Stimulated activated naive CD8-positive, alpha-beta T cell treated with anti-CD3 and anti-CD28 coated beads, Interleukin-15, Interleukin-2, amounts not matched to agents 100 U/mL and 50 U/mL, for 24 hours (primary cell): ENCODE results near the gene APBA1.

Experiments
- ATAC-seq: fragments of 150-1000 bp; cut with Tn5 transposase; one replicate; pipeline ENCODE4 v1.10.0; 2021
- DNase-seq: peaks from one replicate; pipeline ENCODE4 v3.0.0; 2021

The APBA1 gene

GRCh38 chr9:69472101-69472620 is 200.0 kb downstream of the APBA1 start:
- DNase-seq (no peak), ATAC-seq (no peak)

- DNase-seq (no peak), ATAC-seq (no peak)
Measured at GRCh38 chr9:69471433-69471832, 200.7 kb downstream of the APBA1 start.

- ATAC-seq: no peak
Measured at GRCh38 chr9:69470186-69470977, 201.8 kb downstream of the APBA1 start.

GRCh38 chr9:69469136-69469535 is 203.0 kb downstream of the APBA1 start:
- DNase-seq (no peak), ATAC-seq (no peak)

More at GRCh38 chr9:69470186-69470977, 201.8 kb downstream of the APBA1 start:
- no peak for DNase-seq

GRCh38 chr9:69468380-69468779 is 203.8 kb downstream of the APBA1 start:
- DNase-seq: no peak
- no peak for ATAC-seq

GRCh38 chr9:69466151-69466550 is 206.0 kb downstream of the APBA1 start:
- DNase-seq (no peak), ATAC-seq (no peak)

DNA sequence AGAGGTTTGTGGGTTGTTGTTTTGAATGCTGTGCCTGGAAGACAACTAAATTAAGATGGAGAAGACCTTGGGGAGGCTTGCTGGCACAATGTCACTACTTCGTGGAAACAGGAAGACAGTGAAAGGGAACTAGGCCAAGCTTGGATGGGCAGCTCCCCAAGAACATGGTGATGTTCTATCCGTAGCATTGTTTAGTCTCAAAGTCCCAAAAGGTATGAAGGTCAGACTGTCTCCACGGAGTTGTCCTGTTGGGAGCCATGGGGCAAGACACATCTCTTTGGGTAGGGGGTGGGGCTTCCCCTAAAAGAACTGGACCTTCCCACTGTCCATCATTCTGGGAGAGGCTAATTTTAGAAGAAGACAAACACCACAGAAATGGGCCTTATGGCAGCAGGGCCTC is 206.7 kb downstream of the APBA1 start:
- ATAC-seq (no peak), DNase-seq (no peak)

DNA sequence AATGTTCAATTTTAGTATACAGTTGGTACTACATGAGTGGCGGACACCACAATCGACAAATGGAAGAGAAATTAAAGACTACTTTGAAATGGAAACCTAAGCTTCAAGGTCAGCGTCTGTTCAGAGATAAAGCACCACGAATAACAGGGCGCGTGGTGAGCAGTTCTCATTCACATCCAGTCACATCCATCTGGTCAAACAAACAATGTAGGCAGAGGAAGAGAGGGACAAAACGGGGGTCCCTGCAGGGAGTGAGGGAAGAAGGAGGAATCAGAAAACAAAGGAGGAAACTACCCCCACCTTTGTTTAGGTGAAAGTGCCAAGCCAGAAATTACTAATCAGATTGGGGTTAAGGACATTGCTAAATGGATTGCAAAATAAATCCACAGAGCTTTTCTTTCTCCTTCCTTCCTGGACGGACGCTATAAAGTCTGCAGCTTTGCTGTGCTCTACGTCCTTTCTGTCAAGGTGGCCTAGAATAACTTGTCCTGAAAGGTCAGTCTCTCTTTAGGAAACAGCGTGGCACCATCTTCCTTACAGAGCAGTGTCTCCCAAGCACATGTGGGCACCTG is 208.6 kb downstream of the APBA1 start:
- no peak for DNase-seq
- ATAC-seq: no peak

DNA sequence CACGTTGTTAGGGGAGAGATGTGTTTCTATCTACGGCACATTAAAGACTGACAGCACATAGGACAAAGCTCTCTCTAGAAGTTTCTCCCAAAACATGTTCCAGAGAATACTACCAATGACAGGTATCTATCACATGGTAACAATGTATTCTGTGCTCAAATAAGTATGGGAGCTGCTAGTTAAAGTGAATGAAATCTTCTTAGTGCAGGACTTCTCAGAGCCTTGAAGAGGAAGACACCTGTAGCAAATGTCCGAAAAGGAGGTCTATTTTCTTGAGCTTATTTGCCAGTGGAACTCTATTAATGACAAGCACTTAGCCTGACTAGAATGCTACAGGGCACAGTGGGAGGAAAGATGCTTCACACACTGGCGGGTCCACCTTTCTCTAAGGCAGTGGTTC is 209.8 kb downstream of the APBA1 start:
- ATAC-seq (no peak), DNase-seq (no peak)

GRCh38 chr9:69461103-69461887 is 210.9 kb downstream of the APBA1 start:
- DNase-seq: no peak
- no peak for ATAC-seq

- ATAC-seq (no peak), DNase-seq (no peak)
Measured at GRCh38 chr9:69460012-69460411, 212.2 kb downstream of the APBA1 start.

- DNase-seq (no peak), ATAC-seq (no peak)
Measured at GRCh38 chr9:69458176-69458575, 214.0 kb downstream of the APBA1 start.

DNA sequence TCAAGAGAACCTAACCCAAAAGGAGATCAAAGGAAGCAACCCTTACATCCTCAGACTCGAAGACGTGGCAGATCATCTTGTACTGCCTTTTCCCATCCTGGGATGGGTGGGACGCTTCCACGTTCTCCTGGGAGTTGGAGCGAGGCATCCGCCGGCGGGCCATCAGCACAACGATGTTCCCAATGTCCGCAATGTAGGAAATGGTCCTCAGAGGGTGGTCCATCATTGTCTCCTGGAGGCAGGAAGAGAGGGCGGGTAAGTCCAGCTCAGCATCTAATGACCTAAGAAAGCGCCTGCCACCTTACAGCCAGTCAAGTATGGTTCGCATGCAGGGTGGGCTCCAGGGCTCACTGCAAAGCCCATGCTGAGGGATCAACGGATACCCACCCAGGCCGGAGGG is 216.0 kb downstream of the APBA1 start:
- ATAC-seq (no peak), DNase-seq (no peak)

GRCh38 chr9:69455311-69455710 is 216.9 kb downstream of the APBA1 start:
- ATAC-seq: no peak
- no peak for DNase-seq

DNA sequence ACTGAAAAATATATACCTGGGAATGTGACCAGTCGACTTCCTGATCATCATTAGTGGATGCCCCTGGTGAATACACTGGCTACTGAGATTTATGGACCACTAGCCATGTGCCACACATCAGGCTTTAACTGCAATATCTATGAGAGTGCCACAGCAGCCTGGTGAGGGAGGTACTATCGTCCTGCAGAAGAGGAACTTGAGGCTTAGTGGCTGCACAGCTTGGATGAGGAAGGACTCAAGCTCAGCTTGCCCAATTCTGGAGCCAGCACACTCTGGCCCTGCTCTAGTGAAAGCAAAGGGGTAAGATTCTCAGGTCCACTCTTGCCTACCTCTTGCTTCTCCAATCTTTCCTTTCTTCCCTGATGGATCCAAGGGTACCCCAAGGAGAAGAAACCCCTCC is 217.8 kb downstream of the APBA1 start:
- ATAC-seq (no peak), DNase-seq (no peak)

GRCh38 chr9:69453746-69454145 is 218.4 kb downstream of the APBA1 start:
- no peak for ATAC-seq

DNA sequence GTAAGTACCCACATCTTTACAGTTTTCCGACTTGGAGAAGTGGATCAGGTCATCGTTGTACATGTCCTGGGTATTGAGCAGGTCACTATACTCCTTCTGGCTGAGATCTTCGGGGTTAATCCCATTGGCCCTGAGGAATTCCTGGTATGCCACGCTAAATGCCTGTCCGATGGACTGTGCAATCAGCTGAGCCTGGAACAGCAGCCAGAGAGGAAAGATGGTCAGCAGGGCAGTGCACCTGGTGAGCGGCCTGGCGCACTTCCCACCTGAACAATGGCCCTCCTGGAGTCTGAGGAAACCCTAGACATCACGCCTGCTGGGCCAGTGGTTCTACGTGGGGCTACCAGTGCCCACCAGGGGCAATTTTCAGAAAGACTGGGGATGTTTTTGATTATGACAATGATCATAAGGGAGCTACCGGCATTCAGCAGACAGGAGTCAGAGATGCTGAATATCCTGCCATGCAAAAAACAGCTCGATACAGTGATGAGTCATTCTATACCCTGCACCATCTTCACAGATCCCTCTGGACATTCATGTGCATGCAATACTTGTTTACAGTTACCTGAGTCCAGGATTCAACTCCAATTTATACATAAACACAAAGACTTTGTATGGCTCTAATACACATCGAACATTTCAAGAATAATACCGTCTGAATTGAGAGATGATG is 219.9 kb downstream of the APBA1 start:
- no peak for DNase-seq
- ATAC-seq: no peak

More at GRCh38 chr9:69453746-69454145, 218.4 kb downstream of the APBA1 start:
- DNase-seq: no peak

GRCh38 chr9:69446496-69446895 is 225.7 kb downstream of the APBA1 start:
- ATAC-seq (no peak), DNase-seq (no peak)

DNA sequence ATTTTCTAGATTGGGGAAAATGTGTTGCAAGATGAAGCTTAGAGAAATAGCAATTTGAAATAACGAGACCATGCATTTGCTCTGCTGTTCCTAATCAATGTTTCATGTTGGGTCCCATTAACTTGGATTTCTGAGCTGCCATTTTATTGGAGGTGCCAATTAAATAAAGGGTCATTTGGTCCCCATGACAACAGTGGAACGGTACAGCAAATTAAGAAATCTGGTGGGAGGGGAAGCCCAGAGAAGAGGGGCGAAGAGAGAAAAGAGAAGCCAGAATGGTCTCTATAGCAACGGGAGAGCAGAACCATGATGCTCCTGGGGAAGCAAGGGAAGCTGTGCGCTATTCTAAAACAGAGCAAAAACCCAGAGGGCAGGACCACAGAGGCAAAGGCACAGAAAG is 226.9 kb downstream of the APBA1 start:
- no peak for DNase-seq
- no peak for ATAC-seq

- ATAC-seq (no peak), DNase-seq (no peak)
Measured at GRCh38 chr9:69444791-69445190, 227.4 kb downstream of the APBA1 start.

DNA sequence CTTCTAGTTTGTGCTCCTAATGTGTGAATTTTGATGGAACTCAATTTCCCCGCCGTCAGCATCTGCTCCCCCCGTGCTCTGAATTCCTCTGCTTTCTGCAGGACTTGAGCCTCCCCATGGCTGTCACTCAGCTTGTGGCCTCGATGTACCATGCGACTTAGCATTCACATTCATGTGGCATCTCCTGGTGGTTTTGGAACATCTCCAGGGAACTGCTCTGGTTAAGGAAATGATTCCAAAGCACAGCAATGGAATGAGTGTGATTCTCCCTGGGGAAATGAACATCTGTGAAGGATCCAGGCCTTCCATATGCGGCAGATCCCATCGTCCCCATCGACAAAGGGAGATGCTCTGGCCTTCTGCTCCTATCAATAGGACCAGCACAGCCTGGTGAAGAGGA is 228.2 kb downstream of the APBA1 start:
- ATAC-seq (no peak), DNase-seq (no peak)

- ATAC-seq: no peak
- no peak for DNase-seq
Measured at GRCh38 chr9:69443178-69443577, 229.0 kb downstream of the APBA1 start.
